ENCODE data around the gene FADS3.

Gene FADS3

GRCh38 chr11:61854206-61854895, 37.0 kb downstream of the FADS3 start:
- DNase-seq, result no peak

- no peak for DNase-seq
Measured at GRCh38 chr11:61853698-61854169, 37.6 kb downstream of the FADS3 start.

GRCh38 chr11:61851900-61852295, 39.4 kb downstream of the FADS3 start:
- no peak for DNase-seq

GRCh38 chr11:61851113-61851899, 40.0 kb downstream of the FADS3 start:
- no peak for DNase-seq

GRCh38 chr11:61850687-61851086, 40.7 kb downstream of the FADS3 start:
- no peak for DNase-seq

- DNase-seq, result no peak
Measured at GRCh38 chr11:61848631-61849030, 42.7 kb downstream of the FADS3 start.

GRCh38 chr11:61847914-61848581, 43.3 kb downstream of the FADS3 start:
- no peak for DNase-seq

GRCh38 chr11:61846362-61847020, 44.9 kb downstream of the FADS3 start:
- DNase-seq, result no peak

GRCh38 chr11:61844909-61845565, 46.3 kb downstream of the FADS3 start:
- DNase-seq, result no peak

GRCh38 chr11:61842528-61842820, 48.9 kb downstream of the FADS3 start:
- DNase-seq, result no peak

- no peak for DNase-seq
Measured at GRCh38 chr11:61841636-61842527, 49.5 kb downstream of the FADS3 start.

- no peak for DNase-seq
Measured at GRCh38 chr11:61840371-61840770, 51.0 kb downstream of the FADS3 start.

GRCh38 chr11:61839742-61840141, 51.6 kb downstream of the FADS3 start:
- no peak for DNase-seq

GRCh38 chr11:61838921-61839320, 52.4 kb downstream of the FADS3 start:
- DNase-seq, result no peak

GRCh38 chr11:61838501-61838900, 52.8 kb downstream of the FADS3 start:
- DNase-seq, result no peak

GRCh38 chr11:61837411-61838005, 53.8 kb downstream of the FADS3 start:
- DNase-seq, result no peak

GRCh38 chr11:61836193-61836592, 55.2 kb downstream of the FADS3 start:
- DNase-seq, result no peak

GRCh38 chr11:61834278-61835048, 56.9 kb downstream of the FADS3 start:
- no peak for DNase-seq

GRCh38 chr11:61833926-61834277, 57.4 kb downstream of the FADS3 start:
- no peak for DNase-seq

GRCh38 chr11:61833471-61833870, 57.9 kb downstream of the FADS3 start:
- no peak for DNase-seq

GRCh38 chr11:61832754-61833153, 58.6 kb downstream of the FADS3 start:
- no peak for DNase-seq
